D341Med (cell line): Measurements from ENCODE around the gene CXCL11.
"Not testable (repeated sequence)": the region's sequence is repeated elsewhere in the genome, so short reads cannot be mapped to it uniquely, and the experiment has no call there.

ENCODE experiments used
- DNase-seq: peaks from one replicate; pipeline ENCODE4 v3.0.0; 2012; ENCODE audit warnings: low spot score

Gene CXCL11

DNA sequence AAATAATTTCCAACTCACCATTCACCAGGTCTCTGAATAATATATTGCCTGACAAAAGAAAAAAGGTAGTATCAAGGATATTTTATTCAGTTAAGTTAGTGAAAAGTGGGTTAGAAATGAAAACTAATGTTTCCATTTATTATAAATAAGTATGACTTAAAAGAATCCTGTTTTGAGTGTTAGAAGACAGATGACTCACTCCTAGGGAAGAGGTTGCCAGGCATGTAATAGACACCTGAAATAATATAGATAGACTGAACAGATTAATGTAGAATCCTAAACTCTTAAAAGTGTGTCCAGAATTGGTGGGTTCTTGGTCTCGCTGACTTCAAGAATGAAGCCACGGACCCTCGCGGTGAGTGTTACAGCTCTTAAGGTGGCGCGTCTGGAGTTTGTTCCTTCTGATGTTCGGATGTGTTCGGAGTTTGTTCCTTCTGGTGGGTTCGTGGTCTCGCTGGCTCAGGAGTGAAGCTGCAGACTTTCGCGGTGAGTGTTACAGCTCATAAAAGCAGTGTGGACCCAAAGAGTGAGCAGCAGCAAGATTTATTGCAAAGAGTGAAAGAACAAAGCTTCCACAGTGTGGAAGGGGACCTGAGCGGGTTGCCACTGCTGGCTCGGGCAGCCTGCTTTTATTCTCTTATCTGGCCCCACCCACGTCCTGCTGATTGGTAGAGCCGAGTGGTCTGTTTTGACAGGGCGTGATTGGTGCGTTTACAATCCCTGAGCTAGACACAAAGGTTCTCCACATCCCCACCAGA is 6.5 kb upstream of the CXCL11 start:
- DNase-seq: not testable (repeated sequence)

GRCh38 chr4:76036855-76037254 is 985 bp upstream of the CXCL11 start:
- no peak for DNase-seq

- peak; percentile 40 for DNase-seq
These were observed 729 bp downstream of the CXCL11 start for GRCh38 chr4:76035141-76035540.

DNA sequence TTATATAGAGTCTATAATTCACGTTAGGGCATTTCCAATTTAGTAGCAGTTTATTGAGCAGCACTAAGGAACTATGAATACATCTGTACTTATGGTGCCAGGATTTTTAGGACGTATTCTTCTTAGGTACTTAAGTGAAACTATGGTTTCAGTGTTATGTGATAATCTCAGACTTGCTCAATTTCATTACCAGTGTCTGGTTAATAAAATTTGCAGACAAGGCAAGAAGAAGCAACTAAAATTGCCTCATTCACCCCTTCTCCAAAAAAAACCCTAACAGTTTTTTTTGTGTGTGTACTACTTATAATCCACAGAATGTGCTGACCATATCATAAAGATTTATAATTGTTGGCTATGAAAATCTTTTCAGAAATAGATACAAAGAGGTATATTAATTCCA is 6.6 kb downstream of the CXCL11 start:
- no peak for DNase-seq

GRCh38 chr4:76028350-76028765 is 7.5 kb downstream of the CXCL11 start:
- DNase-seq: peak; percentile 26

- no peak for DNase-seq
These were observed 11.8 kb downstream of the CXCL11 start for GRCh38 chr4:76024065-76024464.

DNA sequence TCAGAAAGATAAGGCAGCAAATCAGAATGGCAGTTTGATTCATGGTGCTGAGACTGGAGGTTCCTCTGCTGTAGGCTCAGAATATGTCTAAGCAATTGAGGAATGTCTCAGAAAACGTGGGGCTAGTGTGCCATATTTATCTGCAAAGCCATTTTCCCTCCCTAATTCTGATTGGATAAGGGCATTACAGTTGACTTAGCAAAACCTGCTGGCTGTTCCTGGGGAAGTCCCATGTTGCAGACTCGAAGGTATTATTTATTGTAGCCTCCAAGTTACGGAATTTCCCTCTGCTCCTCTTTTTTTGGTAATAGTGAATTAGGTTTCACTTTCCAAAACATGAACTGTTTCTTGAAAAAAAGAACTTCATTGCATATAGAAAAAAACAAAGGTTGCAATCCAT is 12.5 kb downstream of the CXCL11 start, which contains the start of gene CXCL10:
Gene CXCL10 (minus strand): TSS at position 109 of the 400 bp plus-strand sequence. CDS start 66 bp downstream, at position 43.
- no peak for DNase-seq

DNA sequence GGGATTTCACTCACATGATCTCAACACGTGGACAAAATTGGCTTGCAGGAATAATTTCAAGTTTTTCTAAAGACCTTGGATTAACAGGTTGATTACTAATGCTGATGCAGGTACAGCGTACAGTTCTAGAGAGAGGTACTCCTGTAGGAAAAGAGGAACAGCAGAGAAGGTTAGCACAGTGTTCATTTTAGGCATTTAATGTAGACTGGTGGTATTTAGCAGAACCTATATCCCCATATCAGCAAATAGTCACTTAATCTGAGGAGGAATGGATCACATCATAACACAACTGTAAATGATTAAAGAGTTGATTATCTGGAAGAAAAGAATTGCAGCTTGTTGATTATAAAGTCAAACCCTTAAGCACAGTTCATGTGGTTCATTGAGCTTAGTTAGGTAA is 13.2 kb downstream of the CXCL11 start:
- DNase-seq: no peak

DNA sequence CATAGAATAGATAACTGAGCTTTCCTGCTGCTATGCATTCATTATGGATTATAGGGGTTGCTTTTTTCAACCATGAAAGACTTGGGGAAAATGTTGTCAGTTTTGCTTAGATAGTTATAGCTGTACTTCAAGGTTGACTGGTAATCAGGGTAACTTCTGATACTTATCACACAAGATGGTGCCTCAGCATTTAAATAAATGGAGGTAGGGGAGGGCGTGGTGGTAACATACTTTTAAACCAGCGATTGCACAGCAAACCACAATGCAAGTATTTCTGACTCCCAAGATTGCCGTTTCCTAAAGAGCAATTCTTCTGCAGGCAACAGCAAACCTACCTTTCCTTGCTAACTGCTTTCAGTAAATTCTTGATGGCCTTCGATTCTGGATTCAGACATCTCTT is 13.8 kb downstream of the CXCL11 start:
- no peak for DNase-seq

DNA sequence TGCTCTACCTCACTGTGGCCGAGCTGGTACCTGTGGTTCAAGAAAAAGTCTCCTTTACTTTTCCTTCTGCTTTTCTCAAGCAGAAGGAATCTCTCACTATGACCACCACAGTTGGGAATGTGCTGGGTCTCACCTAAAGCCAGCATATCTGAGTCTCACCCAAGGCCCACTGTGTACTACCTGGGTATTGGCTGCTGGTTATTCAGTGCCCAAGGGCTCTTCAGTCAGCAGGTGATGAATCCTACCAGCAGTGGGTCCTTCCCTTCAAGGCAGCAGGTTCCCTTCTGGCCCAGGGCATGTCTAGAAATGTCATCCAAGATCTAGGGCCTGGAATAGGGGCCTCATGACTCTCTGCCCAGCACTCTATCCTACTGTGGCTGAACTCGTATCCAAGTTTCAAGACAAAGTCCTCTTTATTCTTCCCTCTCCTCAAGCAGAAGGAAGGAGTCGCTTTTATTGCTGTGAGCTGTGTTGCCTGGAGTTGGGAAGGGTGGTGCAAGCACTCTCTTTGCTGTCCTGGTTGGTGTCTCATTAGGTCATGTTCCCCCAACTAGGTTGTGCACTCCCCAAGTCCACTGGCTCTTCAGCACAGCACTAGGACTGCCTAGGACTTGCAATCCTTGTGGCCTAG is 18.7 kb downstream of the CXCL11 start:
- DNase-seq: no peak

DNA sequence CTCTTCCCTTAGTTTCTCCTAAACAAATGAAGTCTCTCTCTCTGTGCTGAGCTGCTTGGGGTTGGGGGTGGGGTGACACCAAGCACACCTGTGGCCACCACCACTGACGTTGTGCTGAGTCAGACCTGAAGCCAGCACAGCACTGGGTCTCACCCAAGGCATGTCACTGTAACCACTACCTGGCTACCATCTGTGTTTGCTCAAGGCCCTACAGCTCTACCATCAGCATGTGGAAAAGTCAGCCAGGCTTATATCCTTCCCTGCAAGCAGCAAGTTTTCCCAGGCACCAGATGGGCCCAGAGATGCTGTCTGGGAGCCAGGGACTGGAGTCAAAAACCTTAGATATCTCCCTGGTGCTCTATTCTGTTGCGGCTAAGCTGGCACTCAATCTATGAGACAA is 19.5 kb downstream of the CXCL11 start:
- DNase-seq: no peak

DNA sequence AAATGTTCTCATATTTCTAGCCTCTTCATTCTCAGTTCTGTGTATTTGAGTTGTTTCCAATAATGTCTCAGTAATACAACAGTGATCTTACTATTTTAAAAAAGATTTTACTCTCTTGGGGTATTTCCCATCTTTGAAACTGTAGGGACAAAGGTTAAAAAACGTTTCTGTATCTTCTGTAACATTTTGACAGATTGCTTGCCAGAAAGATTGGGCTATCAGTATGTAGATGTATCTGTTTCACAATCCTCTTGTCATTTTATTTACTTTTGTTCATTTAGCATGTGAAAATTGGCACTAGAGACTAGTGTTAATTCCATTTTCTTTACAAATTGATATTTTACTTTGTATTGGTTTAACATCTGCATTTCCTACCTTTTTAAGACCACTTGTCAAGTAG is 22.3 kb downstream of the CXCL11 start:
- DNase-seq: no peak

- no peak for DNase-seq
These were observed 23.5 kb downstream of the CXCL11 start for GRCh38 chr4:76012388-76012801.

DNA sequence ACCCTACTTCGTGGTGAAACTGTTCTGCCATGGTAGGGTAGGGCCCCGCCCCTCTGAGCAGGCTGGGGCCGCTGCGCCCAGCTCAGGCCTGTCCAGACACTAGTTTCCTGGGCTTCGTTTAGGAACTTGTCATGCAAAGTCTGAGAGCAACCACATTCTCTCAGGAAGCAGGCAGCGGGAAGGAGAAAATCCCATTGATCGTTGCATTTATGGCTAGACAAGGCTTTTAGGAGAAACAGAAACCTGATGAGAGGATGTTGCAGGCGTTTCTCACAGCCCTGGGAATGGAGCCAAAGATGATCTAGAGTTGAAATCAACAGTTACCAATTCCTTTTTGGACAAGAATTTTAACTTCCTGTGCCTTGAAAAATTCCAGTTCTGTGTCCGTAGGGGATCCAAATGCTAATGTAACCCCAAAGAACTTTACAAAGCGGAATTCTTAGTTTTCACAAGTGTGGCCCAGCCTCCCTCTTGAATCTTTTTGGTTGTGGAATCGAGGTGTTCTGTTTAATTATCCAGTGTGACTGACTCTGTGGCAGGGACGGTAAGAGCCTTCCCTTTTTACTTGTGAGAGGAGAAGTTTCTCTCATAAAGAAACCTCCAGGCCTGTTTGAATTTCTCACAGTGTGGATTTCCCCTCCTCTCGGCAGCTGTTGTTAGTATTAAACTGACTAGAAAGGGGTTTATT is 24.0 kb downstream of the CXCL11 start:
- DNase-seq: no peak

- DNase-seq: no peak
These were observed 24.7 kb downstream of the CXCL11 start for GRCh38 chr4:76011018-76011670.

- no peak for DNase-seq
These were observed 25.3 kb downstream of the CXCL11 start for GRCh38 chr4:76010576-76010975.

- DNase-seq: no peak
These were observed 26.6 kb downstream of the CXCL11 start for GRCh38 chr4:76009311-76009710.

GRCh38 chr4:76007089-76007862 is 28.6 kb downstream of the CXCL11 start, which contains the start of gene CXCL9:
TSS of gene CXCL9 (minus strand) at chr4:76007509. CDS start at chr4:76007449, 60 bp downstream.
- DNase-seq: no peak

GRCh38 chr4:76003620-76004019 is 32.2 kb downstream of the CXCL11 start:
- no peak for DNase-seq

DNA sequence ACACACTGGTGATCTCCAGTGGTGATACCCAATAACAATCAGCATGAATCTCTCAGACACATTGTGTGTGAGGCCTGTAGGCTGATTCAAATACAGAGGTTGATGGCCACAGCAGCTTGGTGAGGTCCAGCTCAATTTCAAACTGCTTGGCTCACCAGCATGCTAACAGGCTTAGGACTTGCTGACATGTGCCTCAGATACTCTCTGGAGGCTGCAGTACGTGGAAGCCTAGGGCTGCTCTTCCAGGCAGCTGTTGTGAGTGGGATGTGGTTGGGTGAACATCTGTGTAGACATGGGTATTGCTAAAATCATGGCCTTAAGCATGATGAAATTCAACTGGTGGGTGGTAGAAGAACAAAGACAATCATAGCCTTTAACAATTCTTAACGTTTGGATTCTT is 32.8 kb downstream of the CXCL11 start:
- DNase-seq: no peak

DNA sequence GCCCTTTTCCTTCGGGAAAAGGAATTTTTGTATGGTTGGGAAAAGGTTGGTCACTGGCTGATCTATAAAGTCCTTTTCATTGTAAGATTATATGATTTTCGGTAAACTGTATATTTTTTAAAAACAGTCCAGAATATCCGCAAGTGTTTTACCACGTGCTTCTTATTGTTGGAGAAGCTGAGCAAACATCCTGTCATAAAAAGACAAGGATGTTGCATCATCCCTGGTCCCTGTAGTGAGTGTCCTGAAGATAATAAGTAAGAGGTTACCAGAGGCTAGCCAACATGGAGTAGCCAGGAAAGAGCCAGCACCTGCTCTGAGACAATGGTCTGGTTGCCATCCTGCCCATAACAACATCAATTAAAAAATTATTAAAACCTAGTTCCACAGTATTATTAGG is 33.7 kb downstream of the CXCL11 start:
- no peak for DNase-seq

GRCh38 chr4:76001700-76002099 is 34.2 kb downstream of the CXCL11 start:
- DNase-seq: no peak
